Common myeloid progenitor, CD34-positive (primary cell): ENCODE results near the gene IFI27L2.
"Not testable (repeated sequence)": the region's sequence is repeated elsewhere in the genome, so short reads cannot be mapped to it uniquely, and the experiment has no call there.

Source experiments
- CTCF ChIA-PET: fragments of 350-600 bp; sonication (Branson Sonifier 250); formaldehyde crosslinking; loops from one replicate; lab custom pipeline; 2021; ENCODE audit warnings: antibody characterized with exemption; lab: Charles Lee
- POLR2A ChIA-PET: fragments of 350-600 bp; sonication (Branson Sonifier 250); formaldehyde crosslinking; loops from one replicate; lab custom pipeline; 2021; ENCODE audit warnings: antibody characterized with exemption; lab: Charles Lee
- DNase-seq, 3 donors: peaks; one replicate each; pipeline versions ENCODE4 v3.0.0 to v3.0.0-alpha.2; 2013
- H3K27ac ChIP-seq, 2 experiments: 1 replicate in 1 of 2; 2 replicates in 1 of 2; pipeline ENCODE4 v1.7.0; 2013; ENCODE audit warnings: inconsistent platforms in 2 of 2, low read length in 2 of 2, mild to moderate bottlenecking in 2 of 2, low read depth in 1 of 2, moderate library complexity in 1 of 2; ENCODE audit not compliant: severe bottlenecking in 2 of 2, insufficient read depth in 1 of 2, poor library complexity in 1 of 2
- H3K27me3 ChIP-seq, 5 experiments: replicated peaks in 2 of 5; 1 replicate in 3 of 5; 2 replicates in 2 of 5; pipeline versions ENCODE4 v1.6.1 to v1.7.0; 2013; ENCODE audit warnings: low read length in 4 of 5, mild to moderate bottlenecking in 2 of 5, moderate library complexity in 2 of 5, inconsistent platforms in 1 of 5; ENCODE audit not compliant: insufficient read depth in 5 of 5, control insufficient read depth in 4 of 5
- H3K36me3 ChIP-seq, 4 experiments: 1 replicate in 2 of 4; 2 replicates in 2 of 4; pipeline versions ENCODE4 v1.6.1 to v1.7.0; 2013; ENCODE audit warnings: low read length in 3 of 4, control low read depth in 1 of 4, mild to moderate bottlenecking in 1 of 4; ENCODE audit not compliant: control insufficient read depth in 4 of 4, insufficient read depth in 4 of 4
- H3K4me1 ChIP-seq, 4 experiments: 1 replicate in 3 of 4; 2 replicates in 1 of 4; pipeline versions ENCODE4 v1.6.1 to v1.7.1; 2013; ENCODE audit warnings: low read length in 3 of 4, mild to moderate bottlenecking in 3 of 4, control low read depth in 1 of 4, inconsistent platforms in 1 of 4, moderate library complexity in 1 of 4; ENCODE audit not compliant: control insufficient read depth in 4 of 4, insufficient read depth in 4 of 4; ENCODE audit errors: control extremely low read depth in 1 of 4
- H3K4me3 ChIP-seq, 7 experiments: 1 replicate in 4 of 7; 2 replicates in 3 of 7; pipeline versions ENCODE4 v1.5.1 to v1.7.0; 2013; ENCODE audit warnings: mild to moderate bottlenecking in 7 of 7, low read length in 6 of 7, moderate library complexity in 6 of 7, inconsistent platforms in 2 of 7, low read depth in 2 of 7, control low read depth in 1 of 7; ENCODE audit not compliant: insufficient read depth in 4 of 7, control insufficient read depth in 1 of 7; ENCODE audit errors: extremely low read depth in 1 of 7
- H3K9me3 ChIP-seq, 5 experiments: 1 replicate in 4 of 5; 2 replicates in 1 of 5; pipeline versions ENCODE4 v1.6.1 to v1.7.1; 2013; ENCODE audit warnings: low read length in 4 of 5, mild to moderate bottlenecking in 2 of 5, inconsistent platforms in 1 of 5, low read depth in 1 of 5, moderate library complexity in 1 of 5; ENCODE audit not compliant: control insufficient read depth in 4 of 5, insufficient read depth in 2 of 5; ENCODE audit errors: control extremely low read depth in 1 of 5
- WGBS: methylation state at CpG from one replicate; pipeline ENCODE4 v1.1.5; 2013; ENCODE audit not compliant: insufficient coverage; 5-methylcytosine and 5-hydroxymethylcytosine counted together

IFI27L2 gene

GRCh38 chr14:94157197-94157596 lies 27.8 kb upstream of the IFI27L2 start:
- Histone ChIP-seq H3K4me3 (no peak overlapping the region), H3K9me3 (peaks cover 0 to 4% (median 0%) of the 10 kb centered on the region in 5 experiments), H3K27ac (no peak overlapping the region), H3K36me3 (no peaks in the 10 kb centered on the region), H3K4me1 (peaks cover 7 to 21% (median 14%) of the 10 kb centered on the region in 4 experiments), H3K27me3 (no peaks in the 10 kb centered on the region)
- DNase-seq: no peak
- ChIA-PET CTCF (interaction anchor here (1.0 to 5.4 kb wide), 2 partner anchors 20 to 23 kb away, joined by 3 to 33 read pairs; no protein-coding TSS in a partner anchor), POLR2A (no interaction called here)

GRCh38 chr14:94156143-94156542 lies 26.7 kb upstream of the IFI27L2 start:
- H3K27ac ChIP-seq, POLR2A ChIA-PET, DNase-seq, H3K36me3 ChIP-seq, H3K9me3 ChIP-seq, CTCF ChIA-PET, H3K4me3 ChIP-seq, H3K27me3 ChIP-seq: not testable (repeated sequence)
- peaks cover 0 to 12% (median 4%) of the 10 kb centered on the region in 4 experiments for H3K4me1 ChIP-seq
- WGBS: no CpG with 5 or more reads among the region's 1 CpG

GRCh38 chr14:94153750-94154342 lies 24.4 kb upstream of the IFI27L2 start:
- WGBS: 92% methylated on average over 6 of the region's 6 CpGs
- ChIA-PET POLR2A (no interaction called here), CTCF (interaction anchor here (1.5 kb wide), 1 partner anchor 11 kb away, joined by 7 read pairs; no protein-coding TSS in a partner anchor)
- no peak overlapping the region for H3K4me3 ChIP-seq
- H3K4me1 ChIP-seq: peaks cover 0 to 6% (median 2%) of the 10 kb centered on the region in 4 experiments
- H3K36me3 ChIP-seq: no peaks in the 10 kb centered on the region
- no peaks in the 10 kb centered on the region for H3K27me3 ChIP-seq
- no peak overlapping the region for H3K27ac ChIP-seq
- DNase-seq: no peak
- peaks cover 0 to 4% (median 0%) of the 10 kb centered on the region in 5 experiments for H3K9me3 ChIP-seq

GRCh38 chr14:94152676-94153075 lies 23.3 kb upstream of the IFI27L2 start:
- H3K27ac ChIP-seq: no peak overlapping the region
- peaks cover 0 to 4% (median 0%) of the 10 kb centered on the region in 5 experiments for H3K9me3 ChIP-seq
- H3K27me3 ChIP-seq: no peaks in the 10 kb centered on the region
- ChIA-PET POLR2A (no interaction called here), CTCF (interaction anchor here (1.0 to 1.5 kb wide), 2 partner anchors 10 to 21 kb away, joined by 3 to 7 read pairs; no protein-coding TSS in a partner anchor)
- no peak overlapping the region for H3K4me3 ChIP-seq
- no peaks in the 10 kb centered on the region for H3K36me3 ChIP-seq
- 100% methylated on average over 1 of the region's 1 CpG for WGBS
- DNase-seq: no peak
- no peaks in the 10 kb centered on the region for H3K4me1 ChIP-seq

GRCh38 chr14:94145902-94146527 lies 16.6 kb upstream of the IFI27L2 start:
- no peaks in the 10 kb centered on the region for H3K36me3 ChIP-seq
- no peaks in the 10 kb centered on the region for H3K27me3 ChIP-seq
- 100% methylated on average over 3 of the region's 6 CpGs for WGBS
- peaks cover 0 to 10% (median 3%) of the 10 kb centered on the region in 4 experiments for H3K4me1 ChIP-seq
- CTCF ChIA-PET: interaction anchor here (0.6 to 1.6 kb wide), 3 partner anchors 9 to 81 kb away, joined by 3 to 7 read pairs (median 4); no protein-coding TSS in a partner anchor
- H3K9me3 ChIP-seq: no peaks in the 10 kb centered on the region
- no peak overlapping the region for H3K4me3 ChIP-seq
- POLR2A ChIA-PET: no interaction called here
- DNase-seq: no peak
- no peak overlapping the region for H3K27ac ChIP-seq

GRCh38 chr14:94144765-94145164 lies 15.4 kb upstream of the IFI27L2 start:
- CTCF ChIA-PET: interaction anchor here (2.0 to 4.1 kb wide), 2 partner anchors 13 to 16 kb away, joined by 4 to 25 read pairs; partner anchors contain the start of gene IFI27L2
- WGBS: no CpG with 5 or more reads among the region's 1 CpG
- no peaks in the 10 kb centered on the region for H3K36me3 ChIP-seq

GRCh38 chr14:94143711-94144110 lies 14.3 kb upstream of the IFI27L2 start:
- ChIA-PET POLR2A (no interaction called here), CTCF (interaction anchor here (1.1 to 4.1 kb wide), 5 partner anchors 9 to 108 kb away, joined by 3 to 25 read pairs (median 7); partner anchors contain the start of gene IFI27L2)
- H3K4me3 ChIP-seq: no peak overlapping the region
- H3K36me3 ChIP-seq: no peaks in the 10 kb centered on the region
- no peaks in the 10 kb centered on the region for H3K9me3 ChIP-seq
- no peak overlapping the region for H3K27ac ChIP-seq
- H3K4me1 ChIP-seq: peaks cover 0 to 10% (median 3%) of the 10 kb centered on the region in 4 experiments
- DNase-seq: no peak
- WGBS: 100% methylated on average over 2 of the region's 4 CpGs
- H3K27me3 ChIP-seq: no peaks in the 10 kb centered on the region

More at GRCh38 chr14:94144765-94145164, 15.4 kb upstream of the IFI27L2 start:
- H3K27me3 ChIP-seq: no peaks in the 10 kb centered on the region
- peaks cover 0 to 10% (median 3%) of the 10 kb centered on the region in 4 experiments for H3K4me1 ChIP-seq
- no peaks in the 10 kb centered on the region for H3K9me3 ChIP-seq
- no peak overlapping the region for H3K27ac ChIP-seq
- POLR2A ChIA-PET: no interaction called here
- H3K4me3 ChIP-seq: no peak overlapping the region
- DNase-seq: no peak
